GM18520 (cell line): ENCODE data around the gene ECHS1.
"Not testable (repeated sequence)": the region's sequence is repeated elsewhere in the genome, so short reads cannot be mapped to it uniquely, and the experiment has no call there.

Source experiments
- ATAC-seq: cut with Tn5 transposase; IDR thresholded peaks from one replicate; pipeline ENCODE4 v1.9.1; 2021; ENCODE audit not compliant: unreplicated experiment

ECHS1 gene

GRCh38 chr10:133379801-133380666 lies 6.9 kb upstream of the ECHS1 start:
- peak; percentile 6 for ATAC-seq

DNA sequence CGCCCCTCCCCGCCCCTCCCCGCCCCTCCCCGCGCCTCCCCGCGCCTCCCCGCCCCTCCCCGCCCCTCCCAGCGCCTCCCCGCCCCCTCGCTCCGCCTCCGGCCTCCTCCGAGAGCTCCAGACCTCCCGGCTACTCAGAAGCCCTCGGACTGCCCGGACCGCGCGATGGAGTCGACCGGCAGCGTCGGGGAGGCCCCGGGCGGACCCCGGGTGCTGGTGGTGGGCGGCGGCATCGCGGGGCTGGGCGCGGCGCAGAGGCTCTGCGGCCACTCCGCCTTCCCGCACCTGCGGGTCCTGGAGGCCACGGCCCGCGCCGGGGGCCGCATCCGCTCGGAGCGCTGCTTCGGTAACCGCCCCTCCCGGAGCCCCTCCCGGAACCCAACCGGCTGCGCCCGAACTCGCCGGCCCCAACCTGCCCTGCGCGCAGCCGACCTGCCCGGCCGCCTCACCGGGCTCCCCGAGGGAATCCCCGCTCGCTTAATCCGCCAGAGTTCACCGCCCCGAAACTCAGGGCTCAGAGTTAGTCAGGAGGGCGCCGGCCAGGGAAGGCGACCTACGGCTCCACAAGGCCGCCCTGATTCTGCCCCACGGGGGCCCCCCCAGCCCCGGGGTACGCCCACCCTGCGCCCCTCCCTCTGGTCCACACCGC lies 6.1 kb upstream of the ECHS1 start, which contains the start of gene PAOX:
Gene PAOX (plus strand): TSS at position 111 of the 649 bp plus-strand sequence. CDS start 55 bp downstream, at position 166.
- peak; percentile 46 for ATAC-seq

- peak; percentile 32 for ATAC-seq
Observed at GRCh38 chr10:133378251-133379096, 5.3 kb upstream of the ECHS1 start.

GRCh38 chr10:133377818-133378250 lies 4.7 kb upstream of the ECHS1 start:
- no peak for ATAC-seq

DNA sequence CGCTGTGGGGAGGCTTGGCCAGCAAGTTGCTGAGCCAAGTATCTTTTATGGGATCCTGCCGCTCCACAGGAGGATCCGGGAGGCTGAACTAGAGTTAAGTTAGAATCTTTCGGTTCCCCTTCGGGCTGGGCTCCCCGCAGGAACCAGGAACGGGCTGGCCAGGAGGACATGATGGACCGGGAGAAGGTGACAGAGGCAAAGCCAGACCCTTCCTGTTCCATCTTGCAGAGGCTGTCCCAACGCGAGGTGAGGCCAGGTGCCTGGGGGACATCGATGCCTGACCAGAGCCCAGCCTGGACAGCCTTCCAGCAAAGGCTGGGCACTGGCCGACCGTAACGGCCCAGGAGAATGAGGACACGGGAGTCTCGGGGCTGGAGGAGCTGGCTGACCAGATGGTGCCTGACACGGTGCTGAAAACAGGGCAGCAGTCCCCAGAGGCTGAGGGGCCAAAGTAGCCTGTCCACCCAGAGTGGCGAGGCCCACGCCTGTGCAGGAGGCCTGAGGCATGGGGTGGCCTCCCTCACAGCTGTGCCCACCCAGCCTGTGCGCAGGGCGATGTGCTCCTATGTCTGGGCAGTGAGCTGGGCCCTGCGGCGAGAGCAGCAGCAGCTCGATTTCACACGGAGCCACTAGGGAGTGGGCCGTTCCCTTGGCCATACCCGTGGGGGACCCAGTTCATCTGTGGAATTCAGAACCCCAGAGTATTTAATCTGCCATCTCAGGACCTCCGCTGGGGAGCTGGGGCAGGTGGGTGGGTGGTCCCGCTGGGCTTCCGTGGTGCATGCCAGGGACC lies 4.1 kb upstream of the ECHS1 start:
- ATAC-seq, result no peak

DNA sequence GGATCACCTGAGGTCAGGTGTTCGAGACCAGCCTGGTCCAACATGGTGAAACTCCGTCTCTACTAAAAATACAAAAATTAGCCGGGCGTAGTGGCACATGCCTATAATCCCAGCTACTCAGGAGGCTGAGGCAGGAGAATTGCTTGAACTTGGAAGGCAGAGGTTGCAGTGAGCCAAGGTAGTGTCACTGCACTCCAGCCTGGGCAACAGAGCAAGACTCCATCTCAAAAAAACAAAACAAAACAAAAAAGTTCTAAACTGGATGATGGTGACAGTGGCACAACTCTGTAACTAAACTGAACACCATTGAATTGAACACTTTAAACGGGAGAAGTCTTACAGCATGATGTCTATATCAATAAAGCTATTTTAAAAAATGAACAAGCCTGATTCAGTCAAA lies 3.0 kb upstream of the ECHS1 start:
- ATAC-seq, result not testable (repeated sequence)

DNA sequence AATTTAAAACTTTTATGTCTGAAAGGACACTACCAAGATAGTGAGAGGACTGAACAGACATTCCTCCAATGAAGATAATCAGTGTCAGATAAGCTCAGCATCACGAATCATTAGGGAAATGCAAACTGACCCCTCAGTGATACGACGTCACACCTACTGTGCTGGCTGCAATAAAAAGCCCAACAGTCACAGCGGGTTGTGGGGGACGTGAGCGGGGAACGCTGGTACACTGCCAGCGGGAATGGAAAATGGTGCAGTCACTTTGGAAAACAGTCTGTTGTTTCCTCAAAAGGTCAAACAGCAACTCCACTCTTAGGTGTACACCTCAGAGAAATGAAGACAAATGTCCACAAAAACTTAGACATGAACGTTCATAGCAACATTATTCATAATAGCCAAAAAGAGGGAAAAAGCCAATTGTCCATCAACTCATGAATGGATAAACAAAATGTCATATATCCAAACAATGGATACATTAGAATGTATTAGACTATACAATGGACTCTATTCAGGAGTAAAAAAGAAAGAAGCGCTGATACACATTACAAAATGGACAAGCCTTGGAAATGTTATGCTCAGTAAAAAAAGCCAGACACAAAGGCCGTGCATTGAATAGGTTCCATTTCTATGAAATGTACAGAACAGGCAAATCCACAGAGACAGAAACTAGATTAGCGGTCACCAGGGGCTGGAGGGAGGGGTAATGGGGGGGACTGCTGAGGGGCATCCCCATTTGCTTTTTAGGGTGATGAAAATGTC lies 2.4 kb upstream of the ECHS1 start:
- no peak for ATAC-seq

- no peak for ATAC-seq
Observed at GRCh38 chr10:133372507-133372906, 647 bp downstream of the ECHS1 start.

DNA sequence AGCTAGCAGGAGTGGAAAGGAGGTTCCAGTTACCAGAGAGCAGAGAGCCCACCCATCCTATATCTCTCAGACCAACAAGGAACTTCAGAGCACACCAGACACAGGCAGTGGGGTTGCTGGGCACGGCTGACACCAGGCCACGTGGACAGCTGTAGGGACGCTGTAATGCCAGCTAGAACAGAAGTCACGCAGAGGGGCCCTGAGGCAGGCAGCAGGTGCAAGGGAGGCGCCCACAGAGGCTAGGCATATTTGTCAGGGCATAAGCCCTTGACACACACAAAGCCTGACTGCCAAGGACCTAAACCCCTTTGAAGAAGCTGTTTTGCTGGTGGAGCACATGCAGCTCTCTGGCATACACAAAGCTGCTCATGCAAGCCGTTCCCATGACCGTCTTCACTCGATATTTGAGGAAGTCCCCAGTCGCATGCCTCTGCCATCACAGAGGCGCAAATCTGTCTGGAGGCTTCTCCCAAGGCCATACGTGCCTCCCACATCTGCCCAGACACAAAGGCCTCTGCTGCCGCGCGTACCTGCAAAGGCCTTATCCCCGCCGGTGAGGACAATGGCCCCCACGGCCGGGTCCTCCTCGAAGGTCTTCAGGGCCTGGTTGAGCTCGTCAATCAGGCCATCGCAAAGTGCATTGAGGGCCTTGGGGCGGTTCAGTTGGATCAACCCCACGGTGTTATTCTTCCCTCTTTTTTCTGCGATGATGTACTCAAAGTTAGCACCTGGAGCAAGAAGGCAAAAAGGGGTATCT lies 2.9 kb downstream of the ECHS1 start:
- ATAC-seq, result no peak

GRCh38 chr10:133368153-133368552 lies 5.0 kb downstream of the ECHS1 start:
- ATAC-seq, result no peak

GRCh38 chr10:133367461-133367860 lies 5.7 kb downstream of the ECHS1 start:
- ATAC-seq, result not testable (repeated sequence)

- ATAC-seq, result no peak
Observed at GRCh38 chr10:133366751-133367150, 6.4 kb downstream of the ECHS1 start.

- no peak for ATAC-seq
Observed at GRCh38 chr10:133366130-133366478, 7.0 kb downstream of the ECHS1 start.

- no peak for ATAC-seq
Observed at GRCh38 chr10:133365461-133366129, 7.6 kb downstream of the ECHS1 start.

DNA sequence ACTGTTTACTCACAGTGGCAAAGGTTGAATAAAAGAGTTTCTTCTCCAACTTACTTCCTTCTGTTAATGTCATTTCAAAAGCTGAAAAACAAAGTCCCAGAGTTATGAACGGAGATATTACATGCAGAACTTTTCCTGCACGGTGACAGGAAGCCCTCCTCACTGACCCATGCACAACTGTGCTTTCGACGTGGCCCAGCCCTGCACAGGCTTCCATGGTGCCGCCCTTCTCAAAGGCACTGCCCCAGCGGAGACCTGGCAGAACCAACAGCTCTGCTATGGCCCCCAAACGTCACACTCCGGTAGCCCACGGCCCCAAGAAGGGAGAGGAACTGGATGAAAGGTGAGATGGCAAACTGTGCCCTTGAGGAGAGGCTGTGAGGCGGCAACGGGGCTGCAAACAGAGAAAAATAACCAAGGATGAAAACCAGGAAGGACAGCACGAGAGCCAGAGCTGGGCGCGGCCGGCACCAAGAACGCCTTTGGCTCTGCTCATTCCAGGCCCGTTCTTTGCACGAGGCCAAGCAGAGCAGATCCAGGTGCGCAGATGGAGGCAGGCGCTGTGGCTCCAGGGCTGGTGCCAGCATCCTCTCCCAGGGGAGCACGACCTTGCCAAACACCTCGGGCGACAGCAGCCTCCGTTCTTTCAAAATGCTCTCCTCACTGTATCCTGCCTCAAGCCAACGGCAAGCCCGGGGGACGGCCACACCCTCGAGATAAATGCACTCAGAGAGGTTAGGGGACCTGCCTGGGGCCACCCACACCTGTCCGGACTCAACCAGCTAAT lies 8.3 kb downstream of the ECHS1 start:
- no peak for ATAC-seq

DNA sequence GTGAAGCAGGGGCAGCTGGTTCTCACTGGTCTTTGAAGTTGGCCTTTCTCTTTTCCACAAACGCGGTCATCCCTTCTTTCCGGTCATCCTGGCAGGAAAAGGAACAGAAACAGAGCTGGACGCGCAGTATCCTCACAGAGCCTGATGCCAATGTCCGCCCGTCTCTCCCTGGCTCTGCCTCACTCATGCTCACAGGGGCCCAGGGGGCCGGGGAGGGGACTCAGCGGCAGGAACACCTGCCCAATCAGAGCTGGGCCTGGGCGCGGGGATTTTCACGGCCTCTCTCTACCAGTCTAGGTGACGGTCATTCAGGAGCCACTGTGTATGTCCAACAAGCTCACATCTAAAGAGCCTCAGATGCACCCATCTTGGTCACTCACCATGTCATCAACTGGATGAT lies 10.3 kb downstream of the ECHS1 start:
- no peak for ATAC-seq

DNA sequence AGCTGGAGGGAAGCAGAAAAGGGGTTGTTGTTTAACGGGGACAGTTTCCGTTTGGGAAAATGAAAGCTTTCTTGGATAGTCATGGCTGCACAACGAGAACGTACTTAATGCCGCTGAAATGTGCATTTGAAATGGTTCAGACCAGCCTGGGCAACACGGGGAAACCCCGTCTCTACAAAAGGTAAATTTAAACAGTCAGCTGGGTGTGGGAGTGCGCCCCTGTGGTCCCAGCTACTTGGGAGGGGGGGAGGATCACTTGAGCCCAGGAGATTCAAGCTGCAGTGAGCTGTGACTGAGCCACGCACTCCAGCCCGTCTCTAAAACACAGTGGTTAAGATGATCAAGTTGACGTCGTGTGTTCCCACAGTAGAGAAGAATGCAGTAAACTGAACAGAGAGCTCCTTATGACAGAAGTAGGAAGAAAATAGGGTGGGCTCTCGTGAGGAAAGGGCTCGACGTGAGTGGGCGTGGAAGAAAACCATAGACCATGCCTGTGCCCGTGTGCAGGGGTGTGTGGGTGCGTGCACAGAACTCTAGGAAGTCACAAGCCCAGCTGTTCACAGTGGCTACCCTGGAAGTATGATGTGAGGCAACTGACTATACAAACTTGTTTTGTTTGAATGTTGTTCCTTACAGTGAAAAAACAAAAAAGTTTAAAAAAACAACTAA lies 11.2 kb downstream of the ECHS1 start:
- ATAC-seq, result no peak
